H1 (cell line): ENCODE measurements around the gene ABI1. TPM values are rescaled to one million over a fixed set of nuclear protein-coding genes. Genes with fewer than 3 reads are reported as not detected.

Experiments
- CTCF ChIA-PET: fragments of 300-600 bp; sonication (Branson Sonifier 250); formaldehyde crosslinking; loops from one replicate; lab custom pipeline; 2021; ENCODE audit not compliant: partially characterized antibody; lab: Charles Lee
- POLR2A ChIA-PET: fragments of 300-600 bp; sonication (Branson Sonifier 250); formaldehyde crosslinking; loops from one replicate; lab custom pipeline; 2021; ENCODE audit warnings: inconsistent platforms; ENCODE audit not compliant: partially characterized antibody; lab: Charles Lee
- DNase-seq, 2 experiments: peaks; one replicate each; pipeline versions ENCODE4 v3.0.0 to v3.0.0-alpha.2; 2010 to 2022; ENCODE audit warnings: low spot score in 2 of 2, low read depth in 1 of 2, mixed read lengths in 1 of 2
- FAIRE-seq: peaks from 2 replicates; lab custom pipeline; 2011; peaks lifted over from hg19 to GRCh38; lab: Jason Lieb, UNC
- H2AFZ ChIP-seq: 2 replicates; pipeline ENCODE4 v1.8.1; 2012; ENCODE audit warnings: low read length, inconsistent platforms
- H2AK5ac ChIP-seq: 2 replicates; pipeline ENCODE4 v1.6.1; 2013; ENCODE audit warnings: low read depth, low read length
- H2BK120ac ChIP-seq: replicated peaks from 2 replicates; pipeline ENCODE3; 2013; ENCODE audit warnings: low read depth, low read length, inconsistent platforms
- H2BK12ac ChIP-seq: 2 replicates; pipeline ENCODE4 v1.6.1; 2013; ENCODE audit warnings: low read depth, low read length
- H2BK15ac ChIP-seq: 2 replicates; pipeline ENCODE4 v1.6.1; 2013; ENCODE audit warnings: low read length
- H2BK20ac ChIP-seq: 2 replicates; pipeline ENCODE4 v1.6.1; 2013; ENCODE audit warnings: low read length
- H2BK5ac ChIP-seq: 2 replicates; pipeline ENCODE4 v1.6.1; 2013; ENCODE audit warnings: low read depth, low read length
- H3K14ac ChIP-seq: 2 replicates; pipeline ENCODE4 v1.6.1; 2013; ENCODE audit warnings: inconsistent platforms; ENCODE audit not compliant: insufficient read length
- H3K18ac ChIP-seq: 2 replicates; pipeline ENCODE4 v1.6.1; 2013; ENCODE audit warnings: low read length; ENCODE audit errors: extremely low read depth
- H3K23ac ChIP-seq: 2 replicates; pipeline ENCODE4 v1.6.1; 2013; ENCODE audit warnings: inconsistent platforms; ENCODE audit not compliant: insufficient read length
- H3K23me2 ChIP-seq: 2 replicates; pipeline ENCODE4 v1.6.1; 2013; ENCODE audit warnings: low read depth, low read length
- H3K27ac ChIP-seq: 2 replicates; pipeline ENCODE4 v1.6.1; 2011; ENCODE audit warnings: low read depth, low read length, inconsistent platforms
- H3K27me3 ChIP-seq, 4 experiments: replicated peaks in 1 of 4; 1 replicate in 1 of 4; 2 replicates in 3 of 4; pipeline versions ENCODE4 v1.6.1 to v1.8.1; 2011 to 2013; ENCODE audit warnings: low read length in 3 of 4, mild to moderate bottlenecking in 3 of 4, inconsistent platforms in 2 of 4, mixed read lengths in 2 of 4, moderate library complexity in 1 of 4; ENCODE audit not compliant: control insufficient read depth in 3 of 4, insufficient read depth in 3 of 4; ENCODE audit errors: extremely low read depth in 1 of 4
- H3K36me3 ChIP-seq, 4 experiments: 2 replicates each; pipeline versions ENCODE4 v1.6.1 to v1.8.1; 2011 to 2013; ENCODE audit warnings: mild to moderate bottlenecking in 4 of 4, low read length in 3 of 4, moderate library complexity in 2 of 4, control low read depth in 1 of 4, inconsistent platforms in 1 of 4; ENCODE audit not compliant: insufficient read depth in 4 of 4, control insufficient read depth in 2 of 4
- H3K4ac ChIP-seq: replicated peaks from 2 replicates; pipeline ENCODE3; 2013; ENCODE audit warnings: low read length, low read depth, mixed read lengths, inconsistent platforms; ENCODE audit not compliant: insufficient read length
- H3K4me1 ChIP-seq, 4 experiments: replicated peaks in 1 of 4; 1 replicate in 1 of 4; 2 replicates in 3 of 4; pipeline versions ENCODE4 v1.6.1 to v1.8.1; 2011 to 2013; ENCODE audit warnings: low read length in 3 of 4, inconsistent platforms in 2 of 4, mixed read lengths in 1 of 4; ENCODE audit not compliant: insufficient read depth in 4 of 4, control insufficient read depth in 3 of 4
- H3K4me2 ChIP-seq, 2 experiments: 2 replicates each; pipeline versions ENCODE4 v1.6.1 to v1.8.1; 2011 to 2013; ENCODE audit warnings: low read depth in 2 of 2, low read length in 2 of 2, control low read depth in 1 of 2, inconsistent platforms in 1 of 2, mild to moderate bottlenecking in 1 of 2; ENCODE audit not compliant: insufficient read depth in 1 of 2
- H3K4me3 ChIP-seq, 4 experiments: fragments of 200-600, 300-600 bp in 1 of 4; sonication (generic), shearing (Covaris generic), sonication (Bioruptor Twin) in 1 of 4; 2 replicates each; pipeline versions ENCODE4 v1.5.1 to v1.8.1; 2011 to 2016; ENCODE audit warnings: low read length in 4 of 4, low read depth in 3 of 4, control low read depth in 2 of 4, inconsistent platforms in 2 of 4, mild to moderate bottlenecking in 2 of 4, mixed read lengths in 1 of 4, moderate library complexity in 1 of 4; ENCODE audit not compliant: insufficient read depth in 2 of 4; ENCODE audit errors: extremely low read depth in 1 of 4
- H3K56ac ChIP-seq: replicated peaks from 2 replicates; pipeline ENCODE3; 2013; ENCODE audit warnings: low read depth, mild to moderate bottlenecking, mixed read lengths, low read length, inconsistent platforms; ENCODE audit not compliant: insufficient read length
- H3K79me1 ChIP-seq: 2 replicates; pipeline ENCODE4 v1.6.1; 2013; ENCODE audit warnings: low read depth, low read length, control low read depth
- H3K79me2 ChIP-seq, 2 experiments: 2 replicates each; pipeline versions ENCODE4 v1.6.1 to v1.8.1; 2012 to 2013; ENCODE audit warnings: low read length in 2 of 2, mild to moderate bottlenecking in 2 of 2, inconsistent platforms in 1 of 2; ENCODE audit not compliant: insufficient read depth in 2 of 2, control insufficient read depth in 1 of 2
- H3K9ac ChIP-seq, 4 experiments: replicated peaks in 1 of 4; 1 replicate in 1 of 4; 2 replicates in 3 of 4; pipeline versions ENCODE4 v1.6.1 to v1.8.1; 2011 to 2013; ENCODE audit warnings: low read depth in 3 of 4, low read length in 3 of 4, control low read depth in 2 of 4, mild to moderate bottlenecking in 2 of 4, moderate library complexity in 2 of 4, inconsistent platforms in 1 of 4; ENCODE audit errors: extremely low read depth in 1 of 4
- H3K9me3 ChIP-seq, 2 experiments: 2 replicates each; pipeline versions ENCODE4 v1.6.1 to v1.8.1; 2012 to 2013; ENCODE audit warnings: mild to moderate bottlenecking in 2 of 2, moderate library complexity in 2 of 2, control low read depth in 1 of 2, inconsistent platforms in 1 of 2, low read depth in 1 of 2, low read length in 1 of 2, mixed read lengths in 1 of 2; ENCODE audit not compliant: insufficient read depth in 2 of 2
- H4K20me1 ChIP-seq, 2 experiments: replicated peaks in 1 of 2; 2 replicates each; pipeline versions ENCODE3 to v1.8.1; 2011 to 2013; ENCODE audit warnings: inconsistent platforms in 2 of 2, low read length in 2 of 2, mild to moderate bottlenecking in 1 of 2; ENCODE audit not compliant: insufficient read depth in 2 of 2, control insufficient read depth in 1 of 2
- H4K5ac ChIP-seq: 2 replicates; pipeline ENCODE4 v1.6.1; 2013; ENCODE audit warnings: low read length, low read depth, mixed read lengths, inconsistent platforms; ENCODE audit not compliant: insufficient read length
- H4K8ac ChIP-seq: 2 replicates; pipeline ENCODE4 v1.8.0; 2013; ENCODE audit warnings: mild to moderate bottlenecking, moderate library complexity, low read length, inconsistent platforms; ENCODE audit not compliant: insufficient read depth; ENCODE audit errors: extremely low read depth
- H4K91ac ChIP-seq: replicated peaks from 2 replicates; pipeline ENCODE3; 2013; ENCODE audit warnings: low read length, mixed read lengths, inconsistent platforms; ENCODE audit not compliant: insufficient read length
- CEBPB ChIP-seq: IDR thresholded peaks from 2 replicates; pipeline ENCODE4 v1.6.1; 2012; ENCODE audit warnings: low read depth, low read length
- KDM1A ChIP-seq: fragments of 200-600, 300-600 bp; sonication (generic); IDR thresholded peaks from 2 replicates; pipeline ENCODE4 v1.7.1; 2016; ENCODE audit warnings: mild to moderate bottlenecking, low read length, borderline replicate concordance
- MAFK ChIP-seq: IDR thresholded peaks from 2 replicates; pipeline ENCODE4 v1.6.1; 2012; ENCODE audit warnings: low read depth, mild to moderate bottlenecking, improper control_type of control experiment, low read length
- SIN3A ChIP-seq, 2 experiments: IDR thresholded peaks in 1 of 2; conservative IDR thresholded peaks in 1 of 2; 2 replicates each; pipeline ENCODE4 v1.6.1; 2011 to 2012; ENCODE audit warnings: low read length in 2 of 2, improper control_type of control experiment in 1 of 2, low read depth in 1 of 2, mild to moderate bottlenecking in 1 of 2
- WGBS, 2 experiments: shearing (Covaris generic) in 1 of 2; methylation state at CpG; one replicate each; pipeline versions ENCODE4 v1.1.6 to v1.1.7; 2013 to 2015; ENCODE audit warnings: low lambda C conversion rate in 2 of 2, mixed read lengths in 2 of 2, inconsistent platforms in 1 of 2, low coverage in 1 of 2, missing lambda C conversion rate in 1 of 2; ENCODE audit not compliant: insufficient replicate concordance in 2 of 2, insufficient coverage in 1 of 2, insufficient read length in 1 of 2; ENCODE audit errors: extremely low coverage in 1 of 2, missing lambda C conversion rate in 1 of 2; 5-methylcytosine and 5-hydroxymethylcytosine counted together
- polyA plus RNA-seq, 7 experiments: library from polyadenylated mRNA; depleted of rRNA in 3 of 7; stranded (reverse) in 5 of 7; unstranded in 2 of 7; fragments of >200 nt in 5 of 7; fragments of 200-250 nt in 2 of 7; gene quantifications; 1 replicate in 5 of 7; 2 replicates in 1 of 7; 4 replicates in 1 of 7; pipeline versions ENCODE4 v1.2.1 to v1.2.3, GENCODE V29; 2011 to 2013; ENCODE audit warnings: missing spikeins in 2 of 7, mixed read lengths in 2 of 7
- total RNA-seq: library from RNA; stranded (reverse); fragmentation: NEBNext Ultra II Directional; extraction: Animal tissue kit (Norgen Biotek cat#: 25700); gene quantifications from 2 replicates; pipeline ENCODE4 v1.2.1, GENCODE V29; 2021

The ABI1 gene
- total and polyA plus RNA-seq, 2 of the 8 experiments (the other 6 are each of a cell fraction or from before 2014, with no cell fraction given) = 35.4 to 37.0 TPM

GRCh38 chr10:26773633-26774032 is 87.1 kb downstream of the ABI1 start:
- WGBS, 2 experiments = 94% methylated on average over 2 of the region's 2 CpGs; no CpG with 5 or more reads in 1 of the 2 experiments
- peaks cover 0 to 31% of the 10 kb centered on the region in 2 experiments; a peak in 2 of 4 replicates for H3K79me2 ChIP-seq
- no peak for FAIRE-seq

More at GRCh38 chr10:26773633-26774032, 87.1 kb downstream of the ABI1 start:
- POLR2A ChIA-PET = no interaction called here
- Histone ChIP-seq H3K4me2 (no peak overlapping the region), H3K36me3 (no peaks in the 10 kb centered on the region; a peak in 1 of 8 replicates), H3K23ac (no peak overlapping the region), H3K27ac (no peak overlapping the region), H4K91ac (no peak overlapping the region), H3K23me2 (no peaks in the 10 kb centered on the region), H3K79me1 (no peaks in the 10 kb centered on the region), H2BK5ac (no peak overlapping the region), H2BK15ac (no peak overlapping the region), H2BK120ac (no peak overlapping the region), H2AFZ (no peak overlapping the region), H2BK20ac (no peak overlapping the region), H4K5ac (no peak overlapping the region), H4K20me1 (peaks cover 0 to 1% of the 10 kb centered on the region in 2 experiments), H3K9me3 (no peaks in the 10 kb centered on the region), H3K27me3 (no peaks in the 10 kb centered on the region), H3K14ac (no peak overlapping the region), H2AK5ac (no peak overlapping the region), H3K4me1 (no peaks in the 10 kb centered on the region), H3K9ac (no peak overlapping the region), H3K18ac (no peak overlapping the region), H3K4me3 (no peak overlapping the region), H2BK12ac (no peak overlapping the region), H3K56ac (no peak overlapping the region), H3K4ac (no peak overlapping the region), H4K8ac (no peak overlapping the region)
- no peak for DNase-seq
- CTCF ChIA-PET = interaction anchor here (1.1 to 1.2 kb wide), 2 partner anchors 48 to 60 kb away, joined by 3 to 4 read pairs; no protein-coding TSS in a partner anchor
- TF ChIP-seq KDM1A (no peak), CEBPB (no peak), MAFK (no peak), SIN3A (conservative IDR thresholded peaks at IDR 0.05 in 1 of 2, IDR thresholded peaks at IDR 0.05 in 1 of 2; ENCODE audit: low read depth in 1 of 2, low read length in 2 of 2) (no peak)
